Type B pancreatic cell (in vitro differentiated cells): ENCODE results near the gene PCNT. TPM values are rescaled to one million over a fixed set of nuclear protein-coding genes. Genes with fewer than 3 reads are reported as not detected.
A peak's percentile ranks its signal among the peaks of the same experiment; 100 is the strongest.

ENCODE experiments used
- DNase-seq: peaks from one replicate; pipeline ENCODE4 v3.0.0; 2021; ENCODE audit warnings: mixed read lengths; ENCODE audit not compliant: unreplicated experiment; ENCODE audit errors: extremely low spot score
- H3K27ac Mint-ChIP-seq: 2 replicates; pipeline ENCODE4 v1.8.0; 2021; ENCODE audit warnings: mild to moderate bottlenecking, mixed read lengths
- H3K27me3 Mint-ChIP-seq: 2 replicates; pipeline ENCODE4 v1.8.0; 2021; ENCODE audit warnings: mixed read lengths
- H3K36me3 Mint-ChIP-seq: 2 replicates; pipeline ENCODE4 v1.8.0; 2021; ENCODE audit warnings: mixed read lengths
- H3K4me1 Mint-ChIP-seq: one replicate; pipeline ENCODE4 v1.8.0; 2021; ENCODE audit warnings: mixed read lengths; ENCODE audit not compliant: unreplicated experiment
- H3K4me3 Mint-ChIP-seq: 2 replicates; pipeline ENCODE4 v1.8.0; 2021; ENCODE audit warnings: mild to moderate bottlenecking, mixed read lengths
- H3K9me3 Mint-ChIP-seq: 2 replicates; pipeline ENCODE4 v1.8.0; 2021; ENCODE audit warnings: mixed read lengths
- total RNA-seq: library from RNA; stranded (reverse); gene quantifications from 2 replicates; pipeline ENCODE4 v1.2.1, GENCODE V29; 2021; ENCODE audit warnings: low replicate concordance
- TF ChIP-seq, protein P1 (sequence below): fragments of 200-600 bp; sonication (generic); conservative IDR thresholded peaks from 2 replicates; pipeline ENCODE4 v1.5.0; 2021; ENCODE audit warnings: antibody characterized with exemption, mild to moderate bottlenecking

The PCNT gene
- total RNA-seq, 1 donor from 2014 or later, result 50.3 TPM

DNA sequence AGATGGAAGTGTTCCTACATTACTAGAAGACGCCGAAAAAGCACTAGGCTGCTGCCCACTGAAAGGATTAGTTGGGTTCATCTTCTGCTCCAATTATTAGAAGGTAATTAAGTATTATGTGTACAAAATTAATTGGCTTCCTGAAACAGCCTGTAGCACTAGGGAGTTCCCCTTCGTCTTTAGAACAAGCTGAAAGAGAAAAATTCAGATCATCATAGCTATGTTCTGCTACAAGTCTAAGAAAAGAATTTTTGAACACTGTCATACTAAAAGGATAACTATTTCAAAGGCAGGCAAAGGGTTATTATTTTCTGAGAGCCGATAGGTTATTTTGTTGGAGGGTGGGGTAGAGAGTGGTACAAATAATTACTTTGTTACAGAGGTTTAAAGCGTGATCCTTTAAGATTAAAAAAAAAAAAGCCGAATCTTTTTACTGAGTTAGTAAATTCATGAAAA is 38.7 kb upstream of the PCNT start, which contains the start of gene MCM3AP:
Gene MCM3AP, minus strand, starts transcription at position 406 of the 456 bp plus-strand sequence. Its CDS starts 325 bp downstream, at position 81.
- Mint-ChIP-seq H3K27me3 (no peaks in the 10 kb centered on the region), H3K9me3 (peaks cover 5% of the 10 kb centered on the region), H3K27ac (peak within 1 kb of the TSS; percentile 92), H3K4me1 (peaks cover 24% of the 10 kb centered on the region), H3K4me3 (peak within 1 kb of the TSS; percentile 96), H3K36me3 (peaks cover 28% of the 10 kb centered on the region)
- TF ChIP-seq, protein P1, sequence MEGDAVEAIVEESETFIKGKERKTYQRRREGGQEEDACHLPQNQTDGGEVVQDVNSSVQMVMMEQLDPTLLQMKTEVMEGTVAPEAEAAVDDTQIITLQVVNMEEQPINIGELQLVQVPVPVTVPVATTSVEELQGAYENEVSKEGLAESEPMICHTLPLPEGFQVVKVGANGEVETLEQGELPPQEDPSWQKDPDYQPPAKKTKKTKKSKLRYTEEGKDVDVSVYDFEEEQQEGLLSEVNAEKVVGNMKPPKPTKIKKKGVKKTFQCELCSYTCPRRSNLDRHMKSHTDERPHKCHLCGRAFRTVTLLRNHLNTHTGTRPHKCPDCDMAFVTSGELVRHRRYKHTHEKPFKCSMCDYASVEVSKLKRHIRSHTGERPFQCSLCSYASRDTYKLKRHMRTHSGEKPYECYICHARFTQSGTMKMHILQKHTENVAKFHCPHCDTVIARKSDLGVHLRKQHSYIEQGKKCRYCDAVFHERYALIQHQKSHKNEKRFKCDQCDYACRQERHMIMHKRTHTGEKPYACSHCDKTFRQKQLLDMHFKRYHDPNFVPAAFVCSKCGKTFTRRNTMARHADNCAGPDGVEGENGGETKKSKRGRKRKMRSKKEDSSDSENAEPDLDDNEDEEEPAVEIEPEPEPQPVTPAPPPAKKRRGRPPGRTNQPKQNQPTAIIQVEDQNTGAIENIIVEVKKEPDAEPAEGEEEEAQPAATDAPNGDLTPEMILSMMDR, result no peak
- DNase-seq, result no peak

DNA sequence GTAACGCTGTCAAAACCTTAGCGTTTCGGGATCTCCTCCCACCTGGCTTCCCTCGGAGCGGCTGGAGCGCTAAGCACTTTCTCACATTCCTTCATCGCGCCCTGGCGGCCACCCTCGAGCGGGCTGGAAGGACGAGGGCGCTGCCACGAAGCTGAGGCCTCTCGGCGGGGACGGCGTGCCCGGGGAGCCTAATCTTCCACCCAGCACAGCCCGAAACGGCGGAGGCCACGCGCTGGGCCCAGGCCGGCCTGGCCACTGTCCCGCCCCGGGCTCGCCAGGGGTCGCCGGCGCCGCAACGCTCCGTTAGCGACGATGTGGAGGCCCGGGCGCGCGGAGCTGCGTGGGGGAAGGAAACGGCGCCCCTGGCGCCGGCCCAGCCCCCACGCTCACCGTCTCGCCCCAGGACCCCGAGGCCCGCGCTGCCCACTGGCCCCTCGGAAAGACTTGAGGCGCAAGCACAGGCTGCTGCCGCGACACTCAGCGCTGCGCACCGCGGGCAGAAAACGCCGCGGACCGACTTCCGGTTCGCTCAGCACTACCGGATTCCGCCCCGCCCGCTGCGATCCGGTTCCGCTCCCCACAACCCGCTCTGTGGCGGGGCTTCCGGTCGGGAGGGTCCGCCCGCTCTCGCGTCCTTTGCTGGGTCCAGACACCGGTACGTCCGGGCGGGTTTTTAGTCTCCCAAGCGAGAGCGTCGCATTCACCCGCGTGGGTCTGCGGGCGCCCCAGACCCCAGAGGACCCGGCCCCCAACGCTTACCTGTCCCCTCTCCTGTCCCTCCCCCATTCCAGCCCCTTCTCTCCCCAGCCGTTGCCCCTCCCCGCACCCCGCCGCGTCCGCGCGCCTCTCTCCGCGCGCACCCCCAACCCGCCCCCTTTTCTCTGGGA is 38.0 kb upstream of the PCNT start, which contains the start of gene YBEY:
Gene YBEY, plus strand, starts transcription at position 582 of the 887 bp plus-strand sequence. CDS start 572 bp downstream, outside the sequence.
- H3K4me3 Mint-ChIP-seq, result peak within 1 kb of the TSS; percentile 96
- H3K4me1 Mint-ChIP-seq, result peaks cover 24% of the 10 kb centered on the region
- no peaks in the 10 kb centered on the region for H3K27me3 Mint-ChIP-seq
- TF ChIP-seq, protein P1, result peak; percentile 62
- peaks cover 5% of the 10 kb centered on the region for H3K9me3 Mint-ChIP-seq
- DNase-seq, result peak; percentile 93
- H3K36me3 Mint-ChIP-seq, result peaks cover 26% of the 10 kb centered on the region
- H3K27ac Mint-ChIP-seq, result peak within 1 kb of the TSS; percentile 92

DNA sequence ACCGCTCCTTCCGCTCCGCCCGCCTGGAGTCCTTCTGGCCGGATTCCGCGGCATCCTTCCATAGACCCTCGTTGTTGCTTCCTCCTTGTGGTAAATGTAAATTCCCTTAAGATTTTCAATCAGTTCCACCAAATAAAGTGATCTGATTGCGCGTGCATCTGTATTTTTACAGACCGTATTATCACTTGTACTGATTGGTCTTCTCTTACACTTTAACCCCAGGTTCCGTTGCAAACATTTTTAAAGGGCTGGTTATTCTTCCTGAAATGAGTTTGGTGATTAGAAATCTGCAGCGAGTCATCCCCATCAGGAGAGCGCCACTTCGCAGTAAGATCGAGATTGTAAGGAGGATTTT is 37.3 kb upstream of the PCNT start:
- H3K9me3 Mint-ChIP-seq, result peaks cover 5% of the 10 kb centered on the region
- TF ChIP-seq, protein P1, result no peak

DNA sequence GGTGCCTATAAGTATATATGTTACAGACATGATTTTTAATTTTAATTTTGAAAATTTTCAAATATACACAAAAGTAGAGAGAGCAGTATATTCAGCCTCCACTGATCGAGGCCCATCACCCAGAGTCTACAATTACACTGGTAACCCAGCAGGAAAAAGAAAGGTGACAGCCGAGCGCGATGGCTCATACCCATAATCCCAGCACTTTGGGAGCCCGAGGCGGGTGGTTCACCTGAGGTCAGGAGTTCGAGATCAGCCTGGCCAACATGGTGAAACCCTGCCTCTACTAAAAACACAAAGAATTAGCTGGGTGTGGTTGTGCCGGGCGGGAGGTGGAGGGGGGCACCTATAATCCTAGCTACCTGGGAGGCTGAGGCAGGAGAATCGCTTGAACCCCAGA is 36.4 kb upstream of the PCNT start:
- peaks cover 24% of the 10 kb centered on the region for H3K4me1 Mint-ChIP-seq
- peaks cover 5% of the 10 kb centered on the region for H3K9me3 Mint-ChIP-seq
- H3K4me3 Mint-ChIP-seq, result no peak overlapping the region
- TF ChIP-seq, protein P1, result no peak
- peaks cover 31% of the 10 kb centered on the region for H3K36me3 Mint-ChIP-seq
- peak overlapping the region; percentile 92 for H3K27ac Mint-ChIP-seq
- no peak for DNase-seq
- no peaks in the 10 kb centered on the region for H3K27me3 Mint-ChIP-seq

More for the DNA sequence above, 37.3 kb upstream of the PCNT start:
- no peaks in the 10 kb centered on the region for H3K27me3 Mint-ChIP-seq
- peaks cover 28% of the 10 kb centered on the region for H3K36me3 Mint-ChIP-seq
- peak overlapping the region; percentile 92 for H3K27ac Mint-ChIP-seq
- H3K4me1 Mint-ChIP-seq, result peaks cover 24% of the 10 kb centered on the region
- peak overlapping the region; percentile 96 for H3K4me3 Mint-ChIP-seq
- DNase-seq, result no peak

DNA sequence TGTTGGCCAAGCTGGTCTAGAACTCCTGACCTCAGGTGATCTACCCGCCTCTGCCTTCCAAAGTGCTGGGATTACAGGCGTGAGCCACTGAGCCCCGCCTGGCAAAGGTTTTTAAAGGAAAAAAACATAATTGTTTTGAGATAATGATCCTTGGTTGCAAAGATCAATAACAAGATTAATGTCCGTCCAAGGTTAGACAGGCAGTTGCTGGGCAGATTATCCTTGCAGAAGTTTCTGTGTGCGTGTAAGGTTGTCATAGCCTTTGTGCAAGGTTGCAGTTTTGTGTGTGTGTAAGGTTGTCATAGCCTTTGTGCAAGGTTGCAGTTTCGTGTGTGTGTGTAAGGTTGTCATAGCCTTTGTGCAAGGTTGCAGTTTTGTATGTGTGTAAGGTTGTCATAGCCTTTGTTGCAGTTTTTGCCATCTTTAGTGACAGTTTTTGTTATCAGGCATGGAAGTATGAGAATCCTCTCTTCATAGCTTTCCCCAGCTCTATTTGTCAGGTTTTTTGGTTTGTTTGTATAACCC is 34.2 kb upstream of the PCNT start:
- Mint-ChIP-seq H3K4me3 (peak overlapping the region; percentile 19), H3K36me3 (peaks cover 17% of the 10 kb centered on the region), H3K27ac (peak overlapping the region; percentile 33), H3K27me3 (no peaks in the 10 kb centered on the region), H3K4me1 (peaks cover 11% of the 10 kb centered on the region), H3K9me3 (no peaks in the 10 kb centered on the region)
- DNase-seq, result no peak
- TF ChIP-seq, protein P1, result no peak
